ENCODE measurements around the gene ASPN.
"Not testable (repeated sequence)": the region's sequence is repeated elsewhere in the genome, so short reads cannot be mapped to it uniquely, and the experiment has no call there.

ASPN gene

DNA sequence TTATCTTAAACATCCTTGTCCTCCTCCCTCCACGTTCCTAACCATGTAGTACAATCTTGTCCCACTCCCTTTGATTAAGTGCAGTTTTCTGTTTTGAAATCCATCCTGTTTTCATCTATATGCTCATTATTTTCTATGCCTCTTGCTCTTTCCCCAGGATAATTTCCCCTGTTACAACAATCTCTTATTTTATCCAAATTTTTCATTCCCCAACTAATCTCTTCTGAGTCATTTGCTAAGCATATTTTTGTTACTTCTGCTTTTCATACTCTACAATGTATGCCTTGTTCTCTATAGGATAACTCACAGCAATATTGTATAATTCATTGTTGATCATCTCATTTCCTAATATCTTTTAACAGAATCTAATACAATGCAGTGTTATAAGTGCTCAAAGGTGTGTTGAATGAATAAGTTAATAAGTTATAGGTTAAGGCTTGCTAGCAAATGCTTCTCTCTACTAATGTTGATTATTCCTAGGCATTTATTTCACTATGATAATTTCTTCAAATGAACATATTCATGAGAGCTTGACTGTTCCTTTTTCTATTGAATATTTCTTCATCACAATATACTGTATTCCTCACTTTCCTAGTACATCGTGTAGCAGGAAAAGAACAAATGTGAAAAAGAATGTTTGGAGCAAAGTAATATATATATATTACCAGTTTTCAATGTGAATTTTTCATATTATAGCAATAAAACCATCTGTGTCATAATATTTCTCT is 59.5 kb downstream of the ASPN start:
- Histone ChIP-seq H3K4me1 (ENCODE audit: control insufficient read depth, insufficient read depth, low read length, poor library complexity, severe bottlenecking) (no peaks in the 10 kb centered on the region), H3K4me3 (ENCODE audit: extremely low read depth, insufficient read depth, low read length, poor library complexity, severe bottlenecking) (no peak overlapping the region), H3K9me3 (ENCODE audit: control insufficient read depth, low read length) (no peaks in the 10 kb centered on the region), H3K27ac (ENCODE audit: low read depth, low read length, severe bottlenecking) (no peak overlapping the region), H3K36me3 (ENCODE audit: control insufficient read depth, insufficient read depth, low read length) (no peaks in the 10 kb centered on the region)
- WGBS, 2 experiments (ENCODE audit: insufficient coverage in 2 of 2), result 94 to 100% methylated on average over 1 of the region's 2 CpGs

DNA sequence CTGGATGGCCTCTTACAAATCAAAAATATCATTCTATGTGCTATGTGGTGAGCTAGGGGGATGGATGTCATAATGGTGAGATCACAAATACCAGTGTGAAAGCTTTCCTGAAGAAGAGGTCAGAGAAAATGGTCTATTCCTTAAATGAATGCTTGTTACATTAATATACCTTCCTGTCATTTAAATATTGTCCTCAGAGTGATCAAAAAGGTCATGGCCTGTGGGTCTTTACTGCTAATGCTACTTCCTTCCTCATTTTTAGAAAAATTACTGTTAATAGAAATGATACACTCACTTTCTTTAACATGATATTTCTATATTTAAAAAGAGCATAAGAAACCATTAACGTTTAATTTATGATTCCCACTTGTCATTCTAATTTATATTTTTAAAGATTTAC is 67.7 kb downstream of the ASPN start:
- H3K4me1 ChIP-seq (ENCODE audit: control insufficient read depth, insufficient read depth, low read length, poor library complexity, severe bottlenecking), result no peaks in the 10 kb centered on the region
- no CpG with 5 or more reads among the region's 1 CpG for WGBS, 2 experiments (ENCODE audit: insufficient coverage in 2 of 2)
- H3K27ac ChIP-seq (ENCODE audit: low read depth, low read length, severe bottlenecking), result no peak overlapping the region
- no peak overlapping the region for H3K4me3 ChIP-seq (ENCODE audit: extremely low read depth, insufficient read depth, low read length, poor library complexity, severe bottlenecking)
- no peaks in the 10 kb centered on the region for H3K9me3 ChIP-seq (ENCODE audit: control insufficient read depth, low read length)
- no peaks in the 10 kb centered on the region for H3K36me3 ChIP-seq (ENCODE audit: control insufficient read depth, insufficient read depth, low read length)

DNA sequence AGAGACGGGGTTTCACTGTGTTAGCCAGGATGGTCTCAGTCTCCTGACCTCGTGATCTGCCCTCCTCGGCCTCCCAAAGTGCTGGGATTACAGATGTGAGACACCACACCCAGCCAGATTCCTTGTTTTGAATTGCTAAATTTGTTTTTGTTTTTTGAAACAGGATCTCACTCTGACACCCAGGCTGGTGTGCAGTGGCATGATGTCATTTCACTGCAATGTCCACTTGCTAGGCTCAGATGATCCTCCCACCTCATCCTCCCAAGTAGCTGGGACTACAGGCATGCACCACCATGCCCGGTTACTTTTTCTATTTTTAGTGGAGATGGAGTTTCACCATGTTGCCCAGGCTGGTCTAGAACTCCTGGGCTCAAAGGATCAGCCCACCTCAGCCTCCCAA is 71.1 kb downstream of the ASPN start:
- H3K4me1 ChIP-seq (ENCODE audit: control insufficient read depth, insufficient read depth, low read length, poor library complexity, severe bottlenecking); H3K36me3 ChIP-seq (ENCODE audit: control insufficient read depth, insufficient read depth, low read length); H3K27ac ChIP-seq (ENCODE audit: low read depth, low read length, severe bottlenecking); H3K4me3 ChIP-seq (ENCODE audit: extremely low read depth, insufficient read depth, low read length, poor library complexity, severe bottlenecking); H3K9me3 ChIP-seq (ENCODE audit: control insufficient read depth, low read length): not testable (repeated sequence)
- 87 to 93% methylated on average over 3 to 4 of the region's 4 CpGs for WGBS, 2 experiments (ENCODE audit: insufficient coverage in 2 of 2)

- Histone ChIP-seq H3K9me3 (ENCODE audit: control insufficient read depth, low read length) (no peaks in the 10 kb centered on the region), H3K4me1 (ENCODE audit: control insufficient read depth, insufficient read depth, low read length, poor library complexity, severe bottlenecking) (peaks cover 9% of the 10 kb centered on the region), H3K36me3 (ENCODE audit: control insufficient read depth, insufficient read depth, low read length) (no peaks in the 10 kb centered on the region), H3K4me3 (ENCODE audit: extremely low read depth, insufficient read depth, low read length, poor library complexity, severe bottlenecking) (no peak overlapping the region), H3K27ac (ENCODE audit: low read depth, low read length, severe bottlenecking) (no peak overlapping the region)
- WGBS, 2 experiments (ENCODE audit: insufficient coverage in 2 of 2), result no CpG with 5 or more reads among the region's 2 CpGs
These were observed 73.4 kb downstream of the ASPN start for GRCh38 chr9:92408747-92409478.

- H3K9me3 ChIP-seq (ENCODE audit: control insufficient read depth, low read length), result no peaks in the 10 kb centered on the region
- no peak overlapping the region for H3K4me3 ChIP-seq (ENCODE audit: extremely low read depth, insufficient read depth, low read length, poor library complexity, severe bottlenecking)
- H3K27ac ChIP-seq (ENCODE audit: low read depth, low read length, severe bottlenecking), result no peak overlapping the region
- H3K4me1 ChIP-seq (ENCODE audit: control insufficient read depth, insufficient read depth, low read length, poor library complexity, severe bottlenecking), result peaks cover 9% of the 10 kb centered on the region
- WGBS, 2 experiments (ENCODE audit: insufficient coverage in 2 of 2), result 100% methylated on average over 1 of the region's 2 CpGs
- no peaks in the 10 kb centered on the region for H3K36me3 ChIP-seq (ENCODE audit: control insufficient read depth, insufficient read depth, low read length)
These were observed 74.5 kb downstream of the ASPN start for GRCh38 chr9:92407818-92408217.

- peaks cover 9% of the 10 kb centered on the region for H3K4me1 ChIP-seq (ENCODE audit: control insufficient read depth, insufficient read depth, low read length, poor library complexity, severe bottlenecking)
- 64 to 100% methylated on average over 1 to 2 of the region's 3 CpGs for WGBS, 2 experiments (ENCODE audit: insufficient coverage in 2 of 2)
- H3K4me3 ChIP-seq (ENCODE audit: extremely low read depth, insufficient read depth, low read length, poor library complexity, severe bottlenecking), result no peak overlapping the region
- H3K36me3 ChIP-seq (ENCODE audit: control insufficient read depth, insufficient read depth, low read length), result no peaks in the 10 kb centered on the region
- H3K27ac ChIP-seq (ENCODE audit: low read depth, low read length, severe bottlenecking), result peak overlapping the region; percentile 30
- no peaks in the 10 kb centered on the region for H3K9me3 ChIP-seq (ENCODE audit: control insufficient read depth, low read length)
These were observed 75.8 kb downstream of the ASPN start for GRCh38 chr9:92406477-92406876.

All from mesodermal cell (in vitro differentiated cells).